Colonic mucosa (tissue), 4 donors: ENCODE results near the gene SLC26A2. TPM values are rescaled to one million over a fixed set of nuclear protein-coding genes. Genes with fewer than 3 reads are reported as not detected.

Source experiments
- DNase-seq: peaks from one replicate; pipeline ENCODE4 v3.0.0-alpha.2; 2020
- H3K27ac ChIP-seq: fragments of 200-600 bp; one replicate; pipeline ENCODE4 v1.8.0; 2021
- H3K27me3 ChIP-seq: fragments of 200-600 bp; one replicate; pipeline ENCODE4 v1.8.0; 2021
- H3K36me3 ChIP-seq: fragments of 200-600 bp; one replicate; pipeline ENCODE4 v1.8.0; 2021
- H3K4me1 ChIP-seq: fragments of 200-600 bp; one replicate; pipeline ENCODE4 v1.8.0; 2021; ENCODE audit warnings: mild to moderate bottlenecking
- H3K4me3 ChIP-seq: fragments of 200-600 bp; one replicate; pipeline ENCODE4 v1.8.0; 2021
- H3K9ac ChIP-seq, 2 donors: one replicate each; pipeline ENCODE4 v1.7.0; 2013; ENCODE audit warnings: control low read depth in 2 of 2, low read depth in 2 of 2, low read length in 2 of 2
- H3K9me3 ChIP-seq: fragments of 200-600 bp; one replicate; pipeline ENCODE4 v1.8.0; 2021
- intact Hi-C: fragments of 100-400 bp; cut with DNase I; formaldehyde crosslinking; loops from one replicate; pipeline ENCODE4 v1.14.1; 2022
- total RNA-seq, 2 donors: library from RNA; stranded (reverse); fragmentation: NEBNext Ultra II Directional in 1 of 2; extraction: Animal tissue kit (Norgen Biotek cat#: 25700) in 1 of 2; gene quantifications; one replicate each; pipeline ENCODE4 v1.2.1, GENCODE V29; 2021
- TF ChIP-seq, protein P1 (sequence below): fragments of 200-600 bp; IDR thresholded peaks from one replicate; pipeline ENCODE4 v1.8.0; 2022; ENCODE audit warnings: antibody characterized with exemption, mild to moderate bottlenecking
- donor health status: healthy.
- donor health status: DM: no; HTN: no; CAD: no.
- donor health status: DM: no; HTN: no; CAD: no.

SLC26A2 gene
- total RNA-seq, 2 donors from 2014 or later: 339 to 770 TPM

- DNase-seq: no peak
- H3K4me3 ChIP-seq: no peak overlapping the region
- intact Hi-C loops: no loop called here
- no peaks in the 10 kb centered on the region for H3K27me3 ChIP-seq
- H3K36me3 ChIP-seq: no peaks in the 10 kb centered on the region
- no peaks in the 10 kb centered on the region for H3K9me3 ChIP-seq
- TF ChIP-seq, protein P1, sequence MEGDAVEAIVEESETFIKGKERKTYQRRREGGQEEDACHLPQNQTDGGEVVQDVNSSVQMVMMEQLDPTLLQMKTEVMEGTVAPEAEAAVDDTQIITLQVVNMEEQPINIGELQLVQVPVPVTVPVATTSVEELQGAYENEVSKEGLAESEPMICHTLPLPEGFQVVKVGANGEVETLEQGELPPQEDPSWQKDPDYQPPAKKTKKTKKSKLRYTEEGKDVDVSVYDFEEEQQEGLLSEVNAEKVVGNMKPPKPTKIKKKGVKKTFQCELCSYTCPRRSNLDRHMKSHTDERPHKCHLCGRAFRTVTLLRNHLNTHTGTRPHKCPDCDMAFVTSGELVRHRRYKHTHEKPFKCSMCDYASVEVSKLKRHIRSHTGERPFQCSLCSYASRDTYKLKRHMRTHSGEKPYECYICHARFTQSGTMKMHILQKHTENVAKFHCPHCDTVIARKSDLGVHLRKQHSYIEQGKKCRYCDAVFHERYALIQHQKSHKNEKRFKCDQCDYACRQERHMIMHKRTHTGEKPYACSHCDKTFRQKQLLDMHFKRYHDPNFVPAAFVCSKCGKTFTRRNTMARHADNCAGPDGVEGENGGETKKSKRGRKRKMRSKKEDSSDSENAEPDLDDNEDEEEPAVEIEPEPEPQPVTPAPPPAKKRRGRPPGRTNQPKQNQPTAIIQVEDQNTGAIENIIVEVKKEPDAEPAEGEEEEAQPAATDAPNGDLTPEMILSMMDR: no peak
- H3K27ac ChIP-seq: peak overlapping the region; percentile 15
- no peaks in the 10 kb centered on the region for H3K4me1 ChIP-seq
- peak overlapping the region in 1 of 2 donors; percentile 46 for H3K9ac ChIP-seq
Measured at GRCh38 chr5:149957855-149958254, 2.7 kb upstream of the SLC26A2 start.

DNA sequence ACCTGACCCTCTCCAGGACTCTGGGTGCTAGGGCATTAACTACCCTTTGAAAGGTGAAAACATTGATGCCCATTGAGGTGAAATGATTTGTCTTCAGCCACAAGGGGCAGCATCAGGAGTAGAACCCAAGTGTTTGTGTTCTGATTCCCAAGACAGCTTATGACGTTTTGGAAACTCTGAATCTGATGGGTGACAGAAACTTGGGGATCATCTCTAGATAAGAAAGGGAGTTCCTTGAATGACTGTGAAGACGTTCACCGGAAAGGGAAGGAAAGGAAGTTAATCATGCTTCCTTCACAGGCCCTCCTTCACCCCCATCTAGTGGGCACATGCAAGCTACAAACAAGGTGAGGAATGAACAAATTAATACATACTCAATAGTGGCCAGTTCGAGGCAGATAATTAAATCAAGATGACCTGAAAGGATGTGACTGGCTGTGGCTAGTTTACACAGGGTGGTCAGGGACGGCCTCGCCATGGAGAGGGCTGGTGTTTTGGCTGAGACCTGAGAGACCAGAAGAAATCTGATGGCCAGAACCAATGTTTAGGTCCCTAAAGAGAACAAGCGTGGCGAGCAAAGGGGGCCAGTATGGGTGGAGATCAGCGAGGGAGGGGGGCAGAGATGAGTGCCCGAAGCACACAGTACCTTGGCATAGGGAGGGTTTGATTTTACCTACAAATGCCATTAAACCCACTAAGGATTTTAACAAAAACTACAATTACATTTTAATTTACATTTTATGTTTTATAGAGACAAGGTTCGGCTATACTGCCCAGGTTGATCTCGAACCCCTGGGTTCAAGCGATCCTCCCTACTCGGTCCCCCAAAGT, 937 bp upstream of the SLC26A2 start:
- intact Hi-C loops: loop anchor here (5.0 kb wide), 1 partner anchor 107 kb away; no protein-coding TSS in a partner anchor

GRCh38 chr5:149961186-149961685, 678 bp downstream of the SLC26A2 start:
- TF ChIP-seq, protein P1: no peak
- intact Hi-C loops: loop anchor here (5.0 kb wide), 1 partner anchor 109 kb away; no protein-coding TSS in a partner anchor
- Histone ChIP-seq H3K4me1 (no peaks in the 10 kb centered on the region), H3K27ac (peak overlapping the region; percentile 93), H3K36me3 (no peaks in the 10 kb centered on the region), H3K9ac (peak overlapping the region; percentile 82 to 89), H3K9me3 (no peaks in the 10 kb centered on the region), H3K27me3 (no peaks in the 10 kb centered on the region), H3K4me3 (peak overlapping the region; percentile 84)
- DNase-seq: no peak

More for the DNA sequence above, 937 bp upstream of the SLC26A2 start:
- TF ChIP-seq, protein P1: peak; percentile 55
- no peaks in the 10 kb centered on the region for H3K9me3 ChIP-seq
- no peaks in the 10 kb centered on the region for H3K4me1 ChIP-seq
- H3K27ac ChIP-seq: peak overlapping the region; percentile 93
- no peaks in the 10 kb centered on the region for H3K27me3 ChIP-seq
- H3K9ac ChIP-seq: peak overlapping the region; percentile 57 to 82
- peak overlapping the region; percentile 84 for H3K4me3 ChIP-seq
- H3K36me3 ChIP-seq: no peaks in the 10 kb centered on the region
- DNase-seq: no peak

DNA sequence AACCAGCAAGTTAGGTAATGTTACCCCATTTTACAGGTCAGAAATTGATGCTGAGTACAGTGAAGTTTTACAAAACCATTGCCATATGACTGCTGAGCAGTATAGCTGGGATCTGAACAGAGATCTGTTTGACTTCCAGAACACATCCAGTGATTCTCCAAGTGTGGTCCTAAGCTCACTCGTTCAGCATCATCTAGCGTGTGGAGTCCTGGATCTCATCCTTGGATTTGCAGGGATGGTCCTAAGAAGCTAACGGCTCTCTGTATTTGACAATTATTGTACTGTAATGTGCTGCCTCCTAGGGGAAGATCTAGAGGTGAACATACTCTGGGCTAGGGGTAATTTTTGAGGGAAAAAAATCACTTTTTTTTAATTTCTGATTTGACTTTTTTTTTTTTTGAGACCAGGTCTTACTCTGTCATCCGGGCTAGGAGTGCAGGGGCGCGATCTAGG, 1.4 kb downstream of the SLC26A2 start:
- no peak for DNase-seq
- intact Hi-C loops: loop anchor here (5.0 kb wide), 1 partner anchor 110 kb away; no protein-coding TSS in a partner anchor
- Histone ChIP-seq H3K9ac (peak overlapping the region in 1 of 2 donors; percentile 82), H3K9me3 (no peaks in the 10 kb centered on the region), H3K36me3 (no peaks in the 10 kb centered on the region), H3K27me3 (no peaks in the 10 kb centered on the region), H3K27ac (peak overlapping the region; percentile 93), H3K4me3 (peak overlapping the region; percentile 84), H3K4me1 (no peaks in the 10 kb centered on the region)
- TF ChIP-seq, protein P1: peak; percentile 27

DNA sequence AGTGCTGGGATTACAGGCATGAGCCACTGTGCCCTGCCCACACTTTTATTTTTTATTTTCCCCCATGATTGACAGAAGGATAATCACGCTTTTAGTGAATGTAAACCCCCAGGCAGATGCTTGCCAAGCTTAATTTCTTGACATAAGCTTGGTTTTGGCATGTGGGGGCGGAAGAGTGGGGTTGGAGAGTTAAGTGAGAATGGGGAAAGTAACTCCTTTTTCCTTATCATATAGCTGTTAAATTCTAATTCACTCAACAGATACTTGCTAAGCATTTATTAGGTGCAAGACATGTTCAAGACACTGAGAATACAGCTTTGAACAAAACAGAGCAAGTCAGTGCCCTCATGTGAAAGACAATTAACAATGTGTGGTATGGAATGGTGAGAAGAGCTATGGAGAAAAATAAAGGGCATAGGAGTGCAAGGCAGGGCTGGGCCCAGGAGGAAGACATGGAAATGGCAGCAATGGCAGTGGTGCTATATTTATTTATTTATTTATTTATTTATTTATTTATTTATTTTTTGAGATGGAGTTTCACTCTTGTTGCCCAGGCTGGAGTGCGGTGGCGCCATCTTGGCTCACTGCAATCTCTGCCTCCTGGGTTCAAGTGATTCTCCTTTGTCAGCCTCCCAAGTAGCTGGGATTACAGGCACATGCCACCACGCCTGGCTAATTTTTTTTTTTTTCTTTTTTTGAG, 2.2 kb downstream of the SLC26A2 start:
- Histone ChIP-seq H3K27ac (no peak overlapping the region), H3K9ac (peak overlapping the region; percentile 1 to 82), H3K27me3 (no peaks in the 10 kb centered on the region), H3K9me3 (no peaks in the 10 kb centered on the region), H3K36me3 (no peaks in the 10 kb centered on the region), H3K4me3 (peak overlapping the region; percentile 84), H3K4me1 (no peaks in the 10 kb centered on the region)
- intact Hi-C loops: loop anchor here (5.0 kb wide), 1 partner anchor 110 kb away; no protein-coding TSS in a partner anchor
- TF ChIP-seq, protein P1: no peak
- no peak for DNase-seq
